NCI-H510A treated with DMSO at 0.1 percent for 48 hours (cell line): ENCODE data around the gene PAK4.

Experiments used
- DNase-seq: peaks from one replicate; lab custom pipeline; 2025; lab: John Stamatoyannopoulos, UW

The PAK4 gene

DNA sequence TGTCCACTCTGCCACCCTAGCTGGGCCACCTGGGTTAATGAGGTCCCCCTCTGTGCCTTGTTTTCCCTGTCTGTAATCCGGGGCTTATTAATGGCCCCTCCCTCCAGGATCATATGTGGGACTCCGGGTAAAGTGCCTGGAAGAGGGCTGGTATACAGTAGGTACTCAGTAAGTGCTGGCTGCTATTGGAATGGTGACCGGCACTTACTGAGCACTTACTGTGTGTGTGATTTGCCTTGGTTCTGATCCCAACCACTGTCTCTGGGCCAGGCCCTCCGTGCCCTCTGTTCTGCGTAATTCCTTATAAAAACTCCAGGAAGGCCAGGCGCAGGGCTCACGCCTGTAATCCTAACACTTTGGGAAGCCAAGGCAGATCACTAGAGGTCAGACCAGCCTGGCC, 40.3 kb downstream of the PAK4 start:
- DNase-seq = no peak

DNA sequence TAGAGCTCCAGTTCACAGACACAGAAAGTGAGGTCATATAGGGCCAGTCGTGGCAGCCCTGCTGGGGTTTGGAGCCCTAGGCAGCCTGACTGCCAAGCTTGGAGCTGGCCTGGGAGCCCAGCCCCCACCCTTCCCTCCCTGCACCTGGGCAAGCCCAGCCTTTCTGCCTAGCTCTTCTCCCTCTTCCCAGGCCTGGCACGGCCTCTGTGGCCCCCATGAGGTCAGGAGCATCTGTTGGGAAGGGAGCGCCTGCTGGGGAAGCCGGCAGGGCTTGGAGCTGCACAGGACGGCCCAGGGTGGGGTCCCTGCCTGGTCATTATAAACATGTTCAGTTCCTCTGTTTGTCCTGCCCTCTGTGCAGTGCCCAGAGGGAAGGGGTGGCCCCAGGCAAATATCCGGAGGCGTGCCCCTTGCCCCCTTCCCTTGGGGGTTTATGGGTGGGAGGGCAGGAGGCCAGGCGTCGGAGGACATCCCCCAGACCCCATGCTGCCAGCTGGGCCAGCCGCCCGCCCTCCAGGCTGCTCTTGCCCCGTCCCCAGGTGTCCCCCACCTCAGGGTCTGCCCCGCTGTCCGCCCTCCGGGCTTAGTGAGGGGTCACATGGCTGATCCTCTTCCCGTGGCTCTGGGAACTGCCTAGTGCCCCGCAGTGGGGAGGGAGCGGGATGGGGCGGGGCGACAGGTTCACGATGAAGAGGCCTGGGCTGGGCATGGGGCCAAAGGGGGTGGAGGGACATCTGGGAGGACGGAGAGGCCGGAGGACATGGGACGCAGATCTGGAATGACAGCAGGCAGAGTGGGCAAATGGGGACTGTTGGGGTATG, 41.2 kb downstream of the PAK4 start:
- peak; percentile 78 for DNase-seq

DNA sequence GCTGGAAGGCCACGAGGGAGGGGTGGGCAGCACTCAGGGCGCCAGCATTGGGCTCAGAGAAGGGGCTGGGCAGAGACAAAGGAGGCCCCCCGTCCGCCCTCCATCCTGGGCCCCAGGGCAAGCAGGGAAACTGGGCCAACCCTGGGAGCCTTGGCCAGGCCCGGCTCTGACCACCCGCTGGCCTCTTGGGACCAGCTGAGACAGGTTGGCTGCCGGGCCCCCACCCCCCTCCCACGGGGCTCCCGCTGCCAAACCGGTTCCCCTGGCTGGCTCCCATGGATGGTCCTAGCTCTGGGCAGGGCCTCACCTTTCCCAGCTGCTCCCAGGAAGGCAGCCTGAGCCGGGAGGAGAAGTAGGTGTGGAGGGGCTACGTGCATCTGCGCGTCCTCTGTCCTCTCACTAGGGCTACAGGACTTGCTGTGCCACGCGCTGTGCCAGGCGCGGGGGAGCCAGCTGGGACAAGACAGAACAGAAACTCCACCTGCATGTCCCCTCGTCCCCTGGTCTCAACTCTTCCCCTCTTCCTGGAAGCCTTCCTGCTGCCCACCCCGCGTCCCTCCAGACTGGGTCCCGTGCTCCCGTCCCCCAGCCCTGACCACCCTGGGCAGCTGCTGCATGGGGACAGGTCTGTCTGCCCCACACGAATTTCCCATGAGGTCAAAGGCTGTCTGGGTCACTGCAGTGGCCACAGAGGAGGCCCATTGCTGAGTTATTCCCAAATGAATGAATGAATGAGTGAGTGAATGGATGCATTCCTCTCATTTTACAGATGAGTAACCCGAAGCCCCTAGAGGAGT, 42.1 kb downstream of the PAK4 start:
- DNase-seq = peak; percentile 64

DNA sequence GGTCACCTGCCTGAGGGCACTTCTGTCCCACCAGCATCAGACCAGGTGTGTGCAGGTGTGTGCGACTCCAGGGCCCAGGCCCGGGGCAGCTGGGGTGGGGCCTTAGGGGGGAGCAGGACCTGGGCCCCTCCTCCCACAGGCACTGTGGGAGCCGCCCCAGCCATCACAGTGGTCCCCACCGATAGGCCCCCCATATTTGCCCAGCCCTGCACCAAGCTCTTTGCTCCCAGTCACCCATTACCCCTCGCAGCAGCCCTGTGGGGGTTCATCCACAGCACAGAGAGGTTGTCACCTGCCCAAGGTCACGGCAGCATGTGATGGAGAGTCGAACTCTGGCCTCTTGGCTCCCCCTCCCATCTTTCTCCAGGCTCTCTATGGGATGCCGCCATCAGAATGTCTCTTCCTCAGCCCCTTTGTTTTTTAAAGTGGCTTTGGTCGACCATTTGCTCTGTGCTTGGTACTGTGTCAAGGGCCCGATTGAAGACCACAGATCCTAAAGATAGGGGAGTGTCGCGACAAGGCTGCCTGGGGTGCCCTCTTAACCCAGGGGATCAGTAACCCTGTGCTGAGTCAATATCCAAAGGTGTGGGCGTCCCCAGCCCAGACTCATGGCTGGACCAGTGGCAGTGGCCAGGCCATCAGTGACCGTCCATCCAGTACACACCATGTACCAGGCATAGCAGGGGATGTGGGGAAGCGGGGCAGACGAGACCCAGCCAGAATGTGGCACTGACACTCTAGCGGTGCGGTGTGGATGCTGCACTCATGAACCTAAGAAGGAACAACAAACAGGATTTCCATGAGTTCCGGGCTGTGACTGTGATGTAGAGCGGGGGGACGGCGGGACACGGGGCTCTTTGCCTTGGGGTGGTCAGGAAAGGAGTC, 42.9 kb downstream of the PAK4 start:
- no peak for DNase-seq

DNA sequence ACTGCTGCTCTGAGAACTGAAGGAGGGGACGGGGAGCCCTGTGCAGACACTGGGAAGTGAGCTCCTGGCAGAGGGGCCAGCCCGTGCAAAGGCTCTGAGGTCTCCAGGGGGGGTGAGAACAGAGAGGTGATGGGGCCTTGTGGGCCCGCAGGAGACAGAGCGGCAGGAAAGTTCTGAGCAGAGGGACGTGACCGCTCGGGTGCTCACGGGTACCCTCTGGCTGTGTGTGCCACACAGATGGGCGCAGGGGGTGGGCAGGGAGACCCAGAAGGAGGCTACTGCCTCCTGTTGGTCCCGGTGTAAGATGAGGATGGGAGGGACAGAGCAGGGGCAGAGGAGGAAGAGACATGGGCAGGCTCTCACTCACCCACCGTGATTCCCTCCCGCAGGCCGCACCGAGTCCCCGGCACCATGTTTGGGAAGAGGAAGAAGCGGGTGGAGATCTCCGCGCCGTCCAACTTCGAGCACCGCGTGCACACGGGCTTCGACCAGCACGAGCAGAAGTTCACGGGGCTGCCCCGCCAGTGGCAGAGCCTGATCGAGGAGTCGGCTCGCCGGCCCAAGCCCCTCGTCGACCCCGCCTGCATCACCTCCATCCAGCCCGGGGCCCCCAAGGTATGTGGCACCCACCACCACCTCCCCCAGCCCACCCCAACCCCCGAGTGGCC, 43.7 kb downstream of the PAK4 start:
- no peak for DNase-seq

DNA sequence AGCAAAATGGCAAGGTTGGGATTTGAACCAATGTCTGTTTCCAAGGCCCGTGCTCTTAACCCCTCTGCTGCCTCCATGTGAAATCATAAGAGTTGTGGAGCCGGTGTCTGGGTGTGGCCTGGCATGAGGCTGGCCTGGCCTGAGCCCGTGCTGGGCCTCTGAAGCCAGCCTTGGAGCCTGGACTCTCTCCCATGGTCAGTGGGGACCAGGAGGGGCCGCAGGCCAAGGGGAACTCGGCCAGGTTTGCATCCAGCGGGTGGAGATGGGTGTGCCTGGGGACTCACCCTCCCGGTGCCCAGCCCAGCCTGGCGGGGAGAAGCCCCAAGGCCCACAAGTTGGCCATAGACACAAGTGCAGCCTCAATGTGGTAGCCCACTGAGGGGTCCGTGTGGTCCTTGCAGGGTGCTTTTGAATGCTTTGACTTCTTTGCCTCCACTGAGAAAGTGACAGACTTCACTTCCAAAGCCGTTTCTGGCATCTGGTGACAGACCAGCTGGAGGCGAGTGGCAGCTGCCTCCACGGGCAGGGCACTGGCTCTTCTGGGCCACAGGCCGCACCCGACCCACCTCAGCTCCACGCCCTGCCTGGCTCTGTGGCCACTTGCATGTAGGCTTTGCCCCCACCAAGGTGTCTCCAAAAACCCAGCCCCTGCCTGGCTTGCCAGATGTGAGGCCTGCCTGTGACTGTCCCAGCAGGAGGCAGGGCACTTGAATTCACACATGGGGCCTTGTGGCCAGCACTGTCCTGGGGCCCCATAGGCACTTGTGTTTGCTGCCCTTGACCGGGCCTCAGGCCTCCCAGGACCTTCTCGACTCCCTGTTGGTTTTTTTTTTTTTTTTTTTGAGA, 45.0 kb downstream of the PAK4 start:
- DNase-seq = no peak

DNA sequence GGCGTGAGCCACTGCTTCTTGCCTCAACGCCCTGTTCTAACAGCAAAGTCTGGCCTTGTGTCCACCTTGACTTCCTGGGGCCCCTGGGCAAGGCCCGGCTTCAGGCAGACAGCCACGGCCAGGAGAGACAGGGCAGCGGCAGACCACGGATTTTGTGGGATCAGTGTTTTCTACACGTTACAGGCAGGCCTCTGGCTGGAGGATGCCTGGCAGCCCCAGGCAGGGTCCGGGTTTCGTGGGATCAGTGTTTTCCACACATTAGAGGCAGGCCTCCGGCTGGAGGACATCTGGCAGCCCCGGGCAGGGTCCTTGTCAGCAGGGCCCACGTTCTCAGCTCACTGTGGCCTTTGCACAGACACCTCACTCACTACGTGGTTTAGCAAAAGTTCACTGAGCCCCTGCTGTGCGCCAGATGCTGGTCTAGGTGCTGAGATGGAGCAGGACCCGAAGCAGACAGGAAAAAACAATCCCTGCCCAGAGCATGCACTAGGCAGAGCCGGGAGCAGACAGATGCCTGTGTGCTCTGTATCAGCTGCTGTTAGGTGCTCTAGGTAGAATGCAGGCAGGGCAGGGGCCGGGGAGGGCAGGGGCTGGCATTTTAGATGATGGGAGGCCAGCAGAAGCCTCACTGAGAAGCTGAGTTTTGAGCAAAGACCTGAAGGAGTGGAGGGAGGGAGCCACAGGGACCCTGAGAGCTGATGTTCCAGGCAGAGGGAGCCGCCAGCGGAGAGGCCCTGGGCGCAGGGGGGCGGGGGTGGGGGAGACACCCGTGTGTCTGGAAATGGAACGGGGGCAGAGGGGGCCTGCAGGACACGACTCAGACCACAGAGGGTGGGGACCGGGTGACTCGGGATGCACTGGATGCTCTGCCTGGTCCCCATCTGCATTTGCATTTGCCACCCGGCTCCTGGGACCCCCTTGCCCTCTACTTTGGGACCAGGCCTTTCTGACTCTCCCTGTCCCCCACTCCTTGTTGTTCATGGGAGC, 46.2 kb downstream of the PAK4 start:
- no peak for DNase-seq

DNA sequence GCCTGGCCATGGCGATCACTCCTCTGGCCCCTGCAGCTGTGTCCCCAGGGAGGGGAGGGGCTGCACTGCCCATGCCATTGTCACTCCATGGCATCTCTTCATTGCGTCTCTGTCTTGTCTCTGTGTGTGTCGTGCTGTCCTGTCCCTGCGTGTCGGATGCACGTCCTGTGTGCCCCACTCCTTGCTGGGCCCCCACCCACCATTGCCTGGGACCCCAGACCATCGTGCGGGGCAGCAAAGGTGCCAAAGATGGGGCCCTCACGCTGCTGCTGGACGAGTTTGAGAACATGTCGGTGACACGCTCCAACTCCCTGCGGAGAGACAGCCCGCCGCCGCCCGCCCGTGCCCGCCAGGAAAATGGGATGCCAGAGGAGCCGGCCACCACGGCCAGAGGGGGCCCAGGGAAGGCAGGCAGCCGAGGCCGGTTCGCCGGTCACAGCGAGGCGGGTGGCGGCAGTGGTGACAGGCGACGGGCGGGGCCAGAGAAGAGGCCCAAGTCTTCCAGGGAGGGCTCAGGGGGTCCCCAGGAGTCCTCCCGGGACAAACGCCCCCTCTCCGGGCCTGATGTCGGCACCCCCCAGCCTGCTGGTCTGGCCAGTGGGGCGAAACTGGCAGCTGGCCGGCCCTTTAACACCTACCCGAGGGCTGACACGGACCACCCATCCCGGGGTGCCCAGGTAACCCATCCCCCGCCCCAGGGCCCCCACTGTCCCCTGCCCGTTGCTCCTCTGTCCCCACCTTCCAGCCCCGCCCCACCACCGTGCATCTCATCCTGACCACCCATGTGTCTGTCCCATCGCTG, 47.3 kb downstream of the PAK4 start:
- DNase-seq = no peak

DNA sequence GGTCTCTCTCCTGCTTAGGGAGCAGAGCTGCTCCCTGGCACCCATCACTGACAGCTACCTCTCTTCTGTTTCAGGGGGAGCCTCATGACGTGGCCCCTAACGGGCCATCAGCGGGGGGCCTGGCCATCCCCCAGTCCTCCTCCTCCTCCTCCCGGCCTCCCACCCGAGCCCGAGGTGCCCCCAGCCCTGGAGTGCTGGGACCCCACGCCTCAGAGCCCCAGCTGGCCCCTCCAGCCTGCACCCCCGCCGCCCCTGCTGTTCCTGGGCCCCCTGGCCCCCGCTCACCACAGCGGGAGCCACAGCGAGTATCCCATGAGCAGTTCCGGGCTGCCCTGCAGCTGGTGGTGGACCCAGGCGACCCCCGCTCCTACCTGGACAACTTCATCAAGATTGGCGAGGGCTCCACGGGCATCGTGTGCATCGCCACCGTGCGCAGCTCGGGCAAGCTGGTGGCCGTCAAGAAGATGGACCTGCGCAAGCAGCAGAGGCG, 48.0 kb downstream of the PAK4 start:
- DNase-seq = no peak

DNA sequence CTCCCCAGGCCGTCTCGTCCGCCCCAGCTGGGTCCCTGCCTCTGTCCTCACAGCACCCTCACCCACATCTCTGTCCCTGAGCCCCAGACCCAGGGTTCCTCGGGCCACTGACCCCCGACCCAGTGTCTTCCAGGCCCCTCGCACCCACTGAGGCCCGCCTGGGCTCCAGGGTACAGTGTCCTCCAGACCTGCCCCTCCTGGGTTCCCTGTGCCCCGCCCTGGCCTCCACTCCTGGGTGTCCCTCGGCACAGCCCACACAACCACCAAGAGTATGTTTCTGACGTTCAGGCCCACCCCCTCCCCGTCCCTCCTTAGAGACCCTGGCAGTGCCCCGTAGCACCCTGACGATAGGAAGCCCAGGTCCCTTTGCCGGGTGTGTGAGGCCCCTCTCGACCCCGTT, 48.6 kb downstream of the PAK4 start:
- DNase-seq = no peak

DNA sequence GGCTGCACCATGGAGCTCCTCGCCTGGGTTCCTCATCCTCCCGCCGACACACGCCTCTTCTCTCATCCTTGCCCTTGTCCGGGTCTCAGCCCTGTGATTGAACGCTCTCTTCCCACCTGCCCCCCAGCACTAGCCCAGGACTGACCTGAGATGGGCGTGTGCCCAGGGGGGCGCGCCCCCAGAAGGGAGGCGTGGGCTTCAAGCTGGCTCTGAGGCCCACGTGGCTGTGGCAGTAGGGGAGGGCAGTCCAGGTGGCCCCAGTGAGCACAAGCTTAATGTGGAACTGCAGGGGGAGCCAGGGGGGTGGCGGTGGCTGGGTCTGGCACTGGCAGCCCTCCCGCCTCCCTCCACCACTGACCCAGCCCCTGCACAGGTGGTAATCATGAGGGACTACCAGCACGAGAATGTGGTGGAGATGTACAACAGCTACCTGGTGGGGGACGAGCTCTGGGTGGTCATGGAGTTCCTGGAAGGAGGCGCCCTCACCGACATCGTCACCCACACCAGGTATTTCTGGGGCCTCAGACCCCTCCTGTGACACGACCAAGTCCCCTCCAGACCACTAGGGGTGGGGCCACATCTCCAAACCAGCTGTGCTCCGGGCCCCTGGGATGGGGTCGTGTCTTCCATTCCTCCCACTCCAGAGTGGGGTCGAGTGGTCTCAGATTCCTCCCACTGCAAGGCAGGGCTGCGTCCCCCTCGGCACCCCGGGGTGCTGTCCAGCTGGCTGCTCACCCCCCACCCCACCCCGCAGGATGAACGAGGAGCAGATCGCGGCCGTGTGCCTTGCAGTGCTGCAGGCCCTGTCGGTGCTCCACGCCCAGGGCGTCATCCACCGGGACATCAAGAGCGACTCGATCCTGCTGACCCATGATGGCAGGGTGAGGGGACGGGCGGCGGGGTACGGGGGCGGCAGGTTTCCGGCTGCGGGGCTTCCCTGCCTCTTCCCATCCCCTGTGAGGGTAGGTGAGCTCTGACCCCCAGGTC, 49.3 kb downstream of the PAK4 start:
- no peak for DNase-seq

DNA sequence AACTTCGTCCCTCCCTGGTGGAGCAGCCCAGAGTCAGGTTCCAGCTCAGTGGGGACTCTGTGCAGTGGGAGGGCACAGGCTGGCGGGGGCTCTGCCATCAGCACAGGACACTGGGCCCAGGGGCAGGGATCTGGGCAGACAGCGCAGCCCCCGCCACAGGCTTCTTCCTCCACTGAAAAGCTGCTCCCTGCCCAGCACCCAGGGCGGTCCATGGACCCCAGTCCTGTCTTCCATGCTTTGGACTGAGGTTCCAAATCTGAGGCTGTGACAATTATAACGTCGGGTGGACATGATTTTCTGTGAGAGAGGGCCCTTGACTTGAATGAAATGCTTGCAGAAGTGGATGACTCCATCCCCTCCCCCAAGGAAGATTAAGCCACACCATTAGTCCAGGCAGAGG, 50.0 kb downstream of the PAK4 start:
- DNase-seq = no peak

DNA sequence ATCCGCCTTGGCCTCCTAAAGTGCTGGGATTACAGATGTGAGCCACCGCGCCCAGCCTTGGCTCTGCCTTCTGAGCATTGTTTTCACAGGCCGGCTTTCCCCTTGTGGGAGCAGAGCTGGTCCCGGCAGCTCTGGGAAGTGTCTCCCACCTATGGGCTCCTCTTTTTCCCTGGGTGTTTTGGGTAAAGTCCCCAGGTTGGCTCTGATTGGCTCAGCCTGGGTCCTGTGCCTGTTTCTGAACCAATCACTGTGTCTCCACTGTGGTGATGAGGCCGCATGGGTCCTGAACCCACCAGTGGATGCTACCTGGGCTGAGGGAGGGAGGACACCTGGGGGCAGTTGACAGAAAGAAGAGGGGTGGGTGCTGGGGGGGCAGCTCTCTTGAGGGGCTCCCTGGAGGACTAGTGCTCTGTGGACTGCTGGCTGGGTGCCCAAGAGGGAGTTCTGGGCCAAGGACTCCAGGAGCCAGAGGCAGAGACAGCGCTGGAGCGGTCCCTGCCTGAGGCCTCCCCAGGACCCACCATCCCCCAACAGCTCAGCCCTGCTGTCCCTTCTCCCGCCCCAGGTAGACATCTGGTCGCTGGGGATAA, 51.6 kb downstream of the PAK4 start:
- no peak for DNase-seq

DNA sequence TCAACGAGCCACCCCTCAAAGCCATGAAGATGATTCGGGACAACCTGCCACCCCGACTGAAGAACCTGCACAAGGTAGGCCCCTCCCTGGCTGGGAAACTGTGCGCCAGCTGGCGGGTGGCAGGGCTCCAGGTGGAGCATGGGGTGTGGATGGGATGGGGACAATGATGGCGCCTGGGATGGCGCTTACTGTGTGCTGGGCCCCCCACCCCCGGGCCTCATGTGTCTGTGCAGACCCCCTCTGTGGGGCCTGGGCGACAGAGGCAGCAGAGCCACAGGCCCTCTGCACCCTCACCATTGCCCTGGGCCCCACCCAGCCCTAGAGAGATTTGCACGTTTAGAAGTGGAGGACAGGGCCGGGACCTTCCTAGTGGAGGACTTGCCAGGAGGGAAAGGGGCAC, 52.1 kb downstream of the PAK4 start:
- no peak for DNase-seq

DNA sequence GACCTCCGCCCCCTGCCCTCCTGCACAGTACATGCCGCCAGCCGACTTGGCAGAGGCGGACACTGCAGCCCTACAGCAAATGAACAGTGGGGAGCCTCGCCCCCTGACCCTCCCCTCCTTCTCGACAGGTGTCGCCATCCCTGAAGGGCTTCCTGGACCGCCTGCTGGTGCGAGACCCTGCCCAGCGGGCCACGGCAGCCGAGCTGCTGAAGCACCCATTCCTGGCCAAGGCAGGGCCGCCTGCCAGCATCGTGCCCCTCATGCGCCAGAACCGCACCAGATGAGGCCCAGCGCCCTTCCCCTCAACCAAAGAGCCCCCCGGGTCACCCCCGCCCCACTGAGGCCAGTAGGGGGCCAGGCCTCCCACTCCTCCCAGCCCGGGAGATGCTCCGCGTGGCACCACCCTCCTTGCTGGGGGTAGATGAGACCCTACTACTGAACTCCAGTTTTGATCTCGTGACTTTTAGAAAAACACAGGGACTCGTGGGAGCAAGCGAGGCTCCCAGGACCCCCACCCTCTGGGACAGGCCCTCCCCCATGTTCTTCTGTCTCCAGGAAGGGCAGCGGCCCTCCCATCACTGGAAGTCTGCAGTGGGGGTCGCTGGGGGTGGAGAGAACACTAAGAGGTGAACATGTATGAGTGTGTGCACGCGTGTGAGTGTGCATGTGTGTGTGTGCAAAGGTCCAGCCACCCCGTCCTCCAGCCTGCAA, 52.9 kb downstream of the PAK4 start:
- no peak for DNase-seq

DNA sequence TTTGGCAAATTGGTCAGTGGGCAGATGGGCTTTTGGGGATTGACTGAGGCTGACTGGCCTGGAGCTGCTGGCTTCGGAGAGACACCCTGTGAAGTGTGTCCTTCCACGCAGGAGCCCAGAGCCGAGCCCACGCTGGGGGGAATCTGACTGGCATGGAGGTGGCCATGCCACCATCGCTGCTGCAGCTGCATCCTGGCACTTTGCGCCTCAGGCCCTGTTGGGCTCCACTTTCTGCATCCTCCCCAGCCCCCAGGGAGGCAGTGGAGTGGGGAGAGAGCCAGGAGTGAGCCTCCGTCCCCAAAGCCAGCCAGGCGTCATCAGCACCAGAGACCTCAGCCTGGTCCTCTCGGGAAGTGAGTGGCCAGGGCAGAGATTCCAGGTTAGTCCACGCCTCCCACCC, 54.2 kb downstream of the PAK4 start:
- no peak for DNase-seq
